Activated CD8-positive, alpha-beta T cell treated with anti-CD3 and anti-CD28 coated beads for 36 hours (primary cell): ENCODE measurements around the gene SLC9A9. TPM values are rescaled to one million over a fixed set of nuclear protein-coding genes. Genes with fewer than 3 reads are reported as not detected.
A peak's percentile ranks its signal among the peaks of the same experiment; 100 is the strongest.

Experiments used
- ATAC-seq: fragments of 200-7000 bp; cut with Tn5 transposase; one replicate; pipeline ENCODE4 v1.10.0; 2021; ENCODE audit warnings: mild to moderate bottlenecking, moderate library complexity
- CTCF ChIA-PET: fragments of 350-600 bp; sonication (Branson Sonifier 250); formaldehyde crosslinking; loops from one replicate; lab custom pipeline; 2021; ENCODE audit warnings: antibody characterized with exemption; lab: Charles Lee
- POLR2A ChIA-PET: fragments of 350-600 bp; sonication (Branson Sonifier 250); formaldehyde crosslinking; loops from one replicate; lab custom pipeline; 2021; ENCODE audit warnings: antibody characterized with exemption; lab: Charles Lee
- DNase-seq: peaks from one replicate; pipeline ENCODE4 v3.0.0-alpha.2; 2020
- H3K27ac Mint-ChIP-seq: one replicate; pipeline ENCODE4 v1.8.0; 2021; ENCODE audit warnings: mild to moderate bottlenecking, mixed read lengths
- H3K27me3 Mint-ChIP-seq: one replicate; pipeline ENCODE4 v1.8.0; 2021; ENCODE audit warnings: mixed read lengths
- H3K36me3 Mint-ChIP-seq: one replicate; pipeline ENCODE4 v1.8.0; 2021; ENCODE audit warnings: low read depth, mixed read lengths
- H3K4me1 Mint-ChIP-seq: one replicate; pipeline ENCODE4 v1.8.0; 2021; ENCODE audit warnings: low read depth, mixed read lengths
- H3K4me3 Mint-ChIP-seq: one replicate; pipeline ENCODE4 v1.8.0; 2021; ENCODE audit warnings: mild to moderate bottlenecking, moderate library complexity, mixed read lengths
- H3K9me3 Mint-ChIP-seq: one replicate; pipeline ENCODE4 v1.8.0; 2021; ENCODE audit warnings: mixed read lengths
- CTCF ChIP-seq: fragments of 200-600 bp; IDR thresholded peaks from one replicate; pipeline ENCODE4 v1.8.0; 2022; ENCODE audit warnings: antibody characterized with exemption, mild to moderate bottlenecking
- intact Hi-C: fragments of 100-400 bp; cut with micrococcal nuclease; formaldehyde crosslinking; loops from one replicate; pipeline ENCODE4 v1.10.0; 2022
- total RNA-seq, 2 experiments: library from RNA; stranded (reverse); gene quantifications; one replicate each; pipeline ENCODE4 v1.2.3, GENCODE V29; 2021

SLC9A9 gene
- total RNA-seq, 2 experiments from 2014 or later = 1.9 to 2.2 TPM

GRCh38 chr3:143849854-143850549 is 1.7 kb upstream of the SLC9A9 start:
- Mint-ChIP-seq H3K9me3 (no peaks in the 10 kb centered on the region), H3K4me1 (peaks cover 43% of the 10 kb centered on the region), H3K27me3 (peaks cover 2% of the 10 kb centered on the region), H3K36me3 (no peaks in the 10 kb centered on the region), H3K4me3 (no peak overlapping the region), H3K27ac (no peak overlapping the region)
- ChIA-PET CTCF (interaction anchor here (1.2 to 1.3 kb wide), 2 partner anchors 125 to 166 kb away, joined by 3 read pairs; no protein-coding TSS in a partner anchor), POLR2A (interaction anchor here (2.2 kb wide), 1 partner anchor 122 kb away, joined by 9 read pairs; the partner anchor contains the start of gene DIPK2A)
- ATAC-seq (no peak), DNase-seq (no peak)
- intact Hi-C loops = loop anchor here (5.0 kb wide), 2 partner anchors 73 to 313 kb away; no protein-coding TSS in a partner anchor
- TF ChIP-seq CTCF = no peak

GRCh38 chr3:143848704-143849103 is 436 bp upstream of the SLC9A9 start:
- peak; percentile 26 for ATAC-seq
- Mint-ChIP-seq H3K27ac (peak overlapping the region; percentile 84), H3K4me1 (peaks cover 44% of the 10 kb centered on the region), H3K9me3 (no peaks in the 10 kb centered on the region), H3K27me3 (peaks cover 2% of the 10 kb centered on the region), H3K4me3 (peak overlapping the region; percentile 84), H3K36me3 (no peaks in the 10 kb centered on the region)
- POLR2A ChIA-PET = interaction anchor here (1.1 to 2.2 kb wide), 2 partner anchors 76 to 123 kb away, joined by 3 to 9 read pairs; partner anchors contain the start of gene DIPK2A
- TF ChIP-seq CTCF = no peak
- intact Hi-C loops = loop anchor here (5.0 kb wide), 1 partner anchor 71 kb away; no protein-coding TSS in a partner anchor
- no peak for DNase-seq
- CTCF ChIA-PET = interaction anchor here (1.2 to 1.8 kb wide), 3 partner anchors 123 to 167 kb away, joined by 3 to 5 read pairs (median 3); partner anchors contain the start of gene DIPK2A

- POLR2A ChIA-PET = no interaction called here
- intact Hi-C loops = no loop called here
- no peak overlapping the region for H3K27ac Mint-ChIP-seq
- H3K27me3 Mint-ChIP-seq = peaks cover 2% of the 10 kb centered on the region
- ATAC-seq (no peak), DNase-seq (no peak)
- no peaks in the 10 kb centered on the region for H3K9me3 Mint-ChIP-seq
- TF ChIP-seq CTCF = no peak
- CTCF ChIA-PET = no interaction called here
- H3K36me3 Mint-ChIP-seq = no peaks in the 10 kb centered on the region
- peaks cover 31% of the 10 kb centered on the region for H3K4me1 Mint-ChIP-seq
- no peak overlapping the region for H3K4me3 Mint-ChIP-seq
Observed at GRCh38 chr3:143843587-143843986, 4.7 kb downstream of the SLC9A9 start.

GRCh38 chr3:143840636-143841035 is 7.6 kb downstream of the SLC9A9 start:
- H3K36me3 Mint-ChIP-seq = no peaks in the 10 kb centered on the region
- DNase-seq (no peak), ATAC-seq (no peak)
- no peaks in the 10 kb centered on the region for H3K9me3 Mint-ChIP-seq
- TF ChIP-seq CTCF = no peak
- H3K27ac Mint-ChIP-seq = no peak overlapping the region
- no peak overlapping the region for H3K4me3 Mint-ChIP-seq
- ChIA-PET POLR2A (no interaction called here), CTCF (interaction anchor here (1.0 to 1.1 kb wide), 2 partner anchors 32 to 131 kb away, joined by 3 to 5 read pairs; partner anchors contain the start of gene DIPK2A)
- peaks cover 19% of the 10 kb centered on the region for H3K4me1 Mint-ChIP-seq
- no peaks in the 10 kb centered on the region for H3K27me3 Mint-ChIP-seq
- intact Hi-C loops = no loop called here

- no peaks in the 10 kb centered on the region for H3K27me3 Mint-ChIP-seq
- TF ChIP-seq CTCF = no peak
- H3K27ac Mint-ChIP-seq = no peak overlapping the region
- H3K4me3 Mint-ChIP-seq = no peak overlapping the region
- intact Hi-C loops = no loop called here
- no peaks in the 10 kb centered on the region for H3K36me3 Mint-ChIP-seq
- peaks cover 13% of the 10 kb centered on the region for H3K4me1 Mint-ChIP-seq
- ChIA-PET CTCF (interaction anchor here (1.0 to 1.3 kb wide), 2 partner anchors 12 to 32 kb away, joined by 3 read pairs; no protein-coding TSS in a partner anchor), POLR2A (no interaction called here)
- DNase-seq (no peak), ATAC-seq (no peak)
- H3K9me3 Mint-ChIP-seq = no peaks in the 10 kb centered on the region
Observed at GRCh38 chr3:143839980-143840379, 8.3 kb downstream of the SLC9A9 start.
